GM12875 (cell line): ENCODE results near the gene SC5D.

Experiments
- H3K4me3 ChIP-seq: one replicate; pipeline ENCODE4 v1.5.1; 2011; ENCODE audit warnings: low read depth, low read length, control low read depth
- TF ChIP-seq, protein P1 (sequence below): IDR thresholded peaks from 2 replicates; pipeline ENCODE4 v1.5.1; 2011; ENCODE audit warnings: low read depth, mild to moderate bottlenecking, control low read depth, inconsistent platforms, low read length, moderate library complexity, borderline replicate concordance; ENCODE audit not compliant: insufficient read depth

SC5D gene

DNA sequence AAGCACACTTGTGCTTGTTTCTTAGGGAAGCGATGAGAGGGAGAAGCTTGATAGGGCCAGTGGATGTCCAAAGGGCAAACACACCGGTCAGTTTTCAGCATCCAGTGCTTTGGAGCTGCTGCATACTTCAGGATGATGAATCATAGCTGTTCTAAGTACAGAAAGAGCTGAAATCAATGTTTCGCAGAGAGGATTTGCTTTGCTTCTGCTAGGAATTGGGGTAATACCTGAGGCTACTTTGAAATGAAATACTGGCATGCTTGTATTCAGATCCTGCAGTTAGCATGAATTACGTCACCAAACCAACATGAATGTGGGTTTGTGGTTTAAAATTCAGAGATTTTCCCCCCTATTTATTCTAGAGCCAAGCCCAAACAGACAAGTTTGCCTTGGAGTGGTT lies 41.7 kb upstream of the SC5D start:
- H3K4me3 ChIP-seq: no peak overlapping the region
- TF ChIP-seq, protein P1, sequence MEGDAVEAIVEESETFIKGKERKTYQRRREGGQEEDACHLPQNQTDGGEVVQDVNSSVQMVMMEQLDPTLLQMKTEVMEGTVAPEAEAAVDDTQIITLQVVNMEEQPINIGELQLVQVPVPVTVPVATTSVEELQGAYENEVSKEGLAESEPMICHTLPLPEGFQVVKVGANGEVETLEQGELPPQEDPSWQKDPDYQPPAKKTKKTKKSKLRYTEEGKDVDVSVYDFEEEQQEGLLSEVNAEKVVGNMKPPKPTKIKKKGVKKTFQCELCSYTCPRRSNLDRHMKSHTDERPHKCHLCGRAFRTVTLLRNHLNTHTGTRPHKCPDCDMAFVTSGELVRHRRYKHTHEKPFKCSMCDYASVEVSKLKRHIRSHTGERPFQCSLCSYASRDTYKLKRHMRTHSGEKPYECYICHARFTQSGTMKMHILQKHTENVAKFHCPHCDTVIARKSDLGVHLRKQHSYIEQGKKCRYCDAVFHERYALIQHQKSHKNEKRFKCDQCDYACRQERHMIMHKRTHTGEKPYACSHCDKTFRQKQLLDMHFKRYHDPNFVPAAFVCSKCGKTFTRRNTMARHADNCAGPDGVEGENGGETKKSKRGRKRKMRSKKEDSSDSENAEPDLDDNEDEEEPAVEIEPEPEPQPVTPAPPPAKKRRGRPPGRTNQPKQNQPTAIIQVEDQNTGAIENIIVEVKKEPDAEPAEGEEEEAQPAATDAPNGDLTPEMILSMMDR: no peak

DNA sequence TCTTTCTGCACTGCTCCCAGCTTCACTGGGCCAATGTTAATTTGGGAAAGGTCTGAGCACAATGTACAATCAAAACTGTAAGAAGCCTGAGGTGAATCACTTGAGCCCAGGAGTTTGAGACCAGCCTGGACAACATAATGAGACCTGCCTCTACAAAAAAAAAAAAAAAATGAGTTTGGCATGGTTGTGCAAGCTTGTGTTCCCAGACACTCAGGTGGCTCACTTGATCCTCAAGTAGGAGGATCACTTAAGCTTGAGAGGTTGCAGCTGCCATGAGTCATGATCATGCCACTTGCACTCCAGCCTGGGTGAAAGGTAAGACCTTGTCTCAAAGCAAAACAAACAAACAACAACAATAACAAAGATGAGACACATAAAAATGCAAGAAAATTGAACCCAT lies 38.6 kb upstream of the SC5D start:
- TF ChIP-seq, protein P1: no peak
- no peak overlapping the region for H3K4me3 ChIP-seq

DNA sequence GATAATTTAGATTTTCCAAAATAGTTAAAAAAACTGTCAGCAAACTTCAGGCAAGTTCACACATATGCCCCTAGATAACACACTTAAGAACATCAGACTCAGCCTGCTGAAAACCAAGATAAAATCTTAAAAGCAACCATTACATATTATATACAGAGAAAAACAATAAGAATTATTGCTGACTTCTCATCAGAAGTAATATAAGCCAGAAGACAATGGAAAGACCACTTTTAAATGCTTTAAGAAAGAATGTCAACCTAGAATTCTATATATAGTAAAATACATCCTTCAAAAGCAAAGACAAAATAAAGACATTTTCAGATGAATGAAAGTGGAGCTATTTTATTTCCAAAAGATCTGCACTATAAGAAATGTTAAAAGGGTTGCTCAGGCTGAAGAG lies 37.8 kb upstream of the SC5D start:
- TF ChIP-seq, protein P1: no peak

DNA sequence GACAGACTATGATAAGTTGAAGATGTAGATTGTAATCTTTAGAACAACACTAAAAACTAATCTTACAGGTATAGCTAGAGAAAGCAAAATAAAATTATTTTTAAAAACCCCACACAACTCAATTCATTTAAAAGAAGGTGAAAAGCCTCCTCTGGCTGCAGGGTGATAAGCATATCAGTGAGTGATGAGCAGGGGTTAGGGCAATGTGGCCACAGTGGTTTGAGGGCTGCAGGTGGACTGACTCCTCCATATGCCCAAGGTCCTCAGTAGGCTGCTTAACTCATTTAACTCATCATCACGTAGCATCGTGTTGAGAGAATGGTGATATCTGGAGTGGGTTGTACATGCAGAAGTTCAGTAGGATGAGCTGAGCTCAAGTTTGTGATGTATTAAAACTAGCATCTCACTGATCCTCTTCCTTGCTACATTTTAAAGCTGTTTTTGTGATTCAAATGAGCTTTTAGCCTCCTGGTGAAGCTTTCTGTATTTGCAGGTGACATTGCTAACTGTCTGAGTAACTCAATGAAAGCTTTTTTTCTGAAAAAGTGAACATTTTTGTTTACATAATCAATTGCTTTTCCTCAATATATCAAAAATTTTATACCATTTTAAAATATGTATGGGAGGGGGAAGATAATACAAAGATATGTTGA lies 37.0 kb upstream of the SC5D start:
- TF ChIP-seq, protein P1: no peak
- H3K4me3 ChIP-seq: no peak overlapping the region

More for the DNA sequence above, 37.8 kb upstream of the SC5D start:
- H3K4me3 ChIP-seq: no peak overlapping the region

DNA sequence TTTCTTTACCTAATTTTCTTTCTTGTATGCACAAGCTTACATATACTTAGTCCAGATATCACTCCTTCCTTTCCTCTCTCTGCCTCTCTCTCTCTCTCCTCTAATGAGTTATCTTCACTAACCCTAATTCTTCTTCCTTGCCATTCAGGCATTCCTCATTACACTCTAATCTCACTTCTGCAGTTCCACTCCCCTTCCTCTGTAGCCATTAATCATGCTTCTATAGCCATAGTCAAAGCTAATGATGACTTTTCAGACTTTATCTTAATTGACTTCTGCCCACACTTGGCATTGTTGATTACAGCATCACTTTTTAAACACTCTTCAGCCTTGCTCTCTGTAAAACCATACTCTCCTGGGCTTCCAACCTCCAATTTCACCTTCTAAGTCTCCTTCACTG lies 35.3 kb upstream of the SC5D start:
- TF ChIP-seq, protein P1: no peak
- H3K4me3 ChIP-seq: no peak overlapping the region

DNA sequence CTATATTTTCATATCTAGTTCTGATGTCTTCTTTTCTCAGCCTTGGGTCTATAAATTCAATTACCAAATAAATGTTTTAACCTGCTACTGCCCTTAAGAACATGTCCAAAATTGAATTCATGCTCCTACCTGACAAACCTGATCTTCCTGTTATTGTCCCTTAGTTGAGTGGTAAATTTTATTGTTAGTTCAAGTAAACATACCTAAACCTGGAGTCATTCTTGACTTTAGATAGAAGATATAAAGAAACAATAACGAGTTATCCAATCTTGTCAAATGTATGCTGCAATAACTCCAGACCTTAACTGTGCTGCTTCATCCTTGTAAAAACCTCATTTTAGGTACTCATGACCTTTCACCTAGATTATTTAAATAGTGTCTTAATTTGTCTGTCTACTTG lies 34.6 kb upstream of the SC5D start:
- no peak overlapping the region for H3K4me3 ChIP-seq
- TF ChIP-seq, protein P1: no peak

DNA sequence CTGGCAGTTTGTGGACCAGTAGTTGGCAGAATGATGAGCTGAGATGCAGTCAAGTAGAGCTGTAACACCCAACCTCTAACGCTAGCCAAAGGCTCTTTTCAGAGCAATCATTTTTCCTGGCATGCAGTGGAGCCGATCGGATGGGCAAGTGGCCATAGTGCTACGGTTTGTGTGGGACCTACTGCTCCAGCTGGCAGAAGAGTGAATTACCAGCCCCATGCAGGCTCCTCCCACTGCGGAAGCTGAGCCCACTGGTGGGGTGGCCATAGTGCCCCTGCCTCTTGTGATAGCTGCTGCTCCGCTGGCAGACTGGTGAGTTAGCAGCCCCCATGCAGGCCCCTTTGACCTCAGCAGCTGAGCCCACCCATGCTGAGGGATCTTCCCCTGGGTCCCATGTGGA lies 27.0 kb upstream of the SC5D start:
- TF ChIP-seq, protein P1: no peak
- no peak overlapping the region for H3K4me3 ChIP-seq
